Smooth muscle cell (in vitro differentiated cells): ENCODE data around the gene AADAC. TPM values are rescaled to one million over a fixed set of nuclear protein-coding genes. Genes with fewer than 3 reads are reported as not detected.

Experiments used
- DNase-seq: peaks from one replicate; lab custom pipeline; 2025; ENCODE audit not compliant: unreplicated experiment; lab: John Stamatoyannopoulos, UW
- H2AFZ ChIP-seq: fragments of 200-600 bp; sonication (generic); 2 replicates; pipeline ENCODE4 v1.6.0; 2016; ENCODE audit warnings: antibody characterized with exemption, low read depth, mild to moderate bottlenecking
- H3F3A ChIP-seq: fragments of 200-600 bp; sonication (generic); 2 replicates; pipeline ENCODE4 v1.6.0; 2017; ENCODE audit warnings: antibody characterized with exemption, low read depth
- H3K27ac ChIP-seq: fragments of 200-600 bp; sonication (generic); 2 replicates; pipeline ENCODE4 v1.5.1; 2016; ENCODE audit warnings: low read depth, mild to moderate bottlenecking
- H3K27me3 ChIP-seq: fragments of 200-600 bp; sonication (generic); 2 replicates; pipeline ENCODE4 v1.6.1; 2016; ENCODE audit warnings: low read depth, mild to moderate bottlenecking
- H3K36me3 ChIP-seq: fragments of 200-600 bp; sonication (generic); 2 replicates; pipeline ENCODE4 v1.5.1; 2016; ENCODE audit warnings: low read depth
- H3K4me1 ChIP-seq: fragments of 200-600 bp; sonication (generic); 2 replicates; pipeline ENCODE4 v1.5.1; 2016; ENCODE audit warnings: low read depth
- H3K4me2 ChIP-seq: fragments of 200-600 bp; sonication (generic); 2 replicates; pipeline ENCODE4 v1.6.0; 2016; ENCODE audit warnings: mild to moderate bottlenecking
- H3K4me3 ChIP-seq: fragments of 200-600 bp; sonication (generic); 2 replicates; pipeline ENCODE4 v1.5.1; 2016; ENCODE audit warnings: mild to moderate bottlenecking
- H3K79me2 ChIP-seq: fragments of 200-600 bp; sonication (generic); 2 replicates; pipeline ENCODE4 v1.6.0; 2016; ENCODE audit warnings: low read depth, mild to moderate bottlenecking
- H3K9ac ChIP-seq: fragments of 200-600 bp; sonication (generic); 2 replicates; pipeline ENCODE4 v1.6.0; 2016; ENCODE audit warnings: low read depth
- H3K9me3 ChIP-seq: fragments of 200-600 bp; sonication (generic); replicated peaks from 2 replicates; pipeline ENCODE4 v1.5.1; 2016; ENCODE audit warnings: low read depth
- H4K20me1 ChIP-seq: fragments of 200-600 bp; sonication (generic); 2 replicates; pipeline ENCODE4 v1.6.0; 2016; ENCODE audit warnings: low read depth
- CTCF ChIP-seq: fragments of 200-600 bp; sonication (generic); IDR thresholded peaks from 2 replicates; pipeline ENCODE4 v1.5.1; 2017; ENCODE audit warnings: borderline replicate concordance, mild to moderate bottlenecking, antibody characterized with exemption; ENCODE audit not compliant: insufficient read depth, poor library complexity, severe bottlenecking
- WGBS: methylation state at CpG from one replicate; pipeline ENCODE4 v1.1.7; 2016; ENCODE audit warnings: low lambda C conversion rate; 5-methylcytosine and 5-hydroxymethylcytosine counted together
- polyA plus RNA-seq: library from polyadenylated mRNA; unstranded; fragments of >200 nt; fragmentation: Nextera tagmentation; extraction: Ambion mirVana; gene quantifications from 2 replicates; pipeline ENCODE4 v1.2.1, GENCODE V29; 2016
- total RNA-seq: library from RNA; depleted of rRNA; stranded (reverse); fragments of >200 nt; gene quantifications from 2 replicates; pipeline ENCODE4 v1.2.3, GENCODE V29; 2014

The AADAC gene
- total and polyA plus RNA-seq, 2 experiments from 2014 or later = 0.54 to 0.67 TPM

DNA sequence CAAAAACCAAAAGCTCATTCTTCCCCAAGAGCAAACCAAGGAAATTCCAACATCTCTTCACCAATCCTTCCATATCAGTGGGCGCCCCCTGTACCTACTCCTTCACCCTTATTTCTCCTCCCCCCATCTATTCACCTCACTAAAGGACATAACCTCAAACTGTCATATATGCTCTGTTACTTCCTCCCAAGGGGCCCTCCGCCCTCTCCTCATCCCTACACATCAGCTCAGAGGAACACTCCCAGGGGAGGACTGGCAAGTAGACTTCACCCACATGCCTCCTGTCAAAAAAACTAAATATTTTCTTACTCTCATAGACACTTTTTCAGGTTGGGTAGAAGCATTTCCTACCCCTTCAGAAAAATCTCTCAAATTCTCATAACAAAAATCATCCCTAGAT, 2.4 kb upstream of the AADAC start:
- no peak for DNase-seq
- no peaks in the 10 kb centered on the region for H3K79me2 ChIP-seq
- no peaks in the 10 kb centered on the region for H3K9me3 ChIP-seq
- H3F3A ChIP-seq = no peaks in the 10 kb centered on the region
- H3K4me2 ChIP-seq = no peak overlapping the region
- H4K20me1 ChIP-seq = no peaks in the 10 kb centered on the region
- no peak for TF ChIP-seq CTCF
- H3K27me3 ChIP-seq = no peaks in the 10 kb centered on the region
- H3K4me3 ChIP-seq = no peak overlapping the region
- no peaks in the 10 kb centered on the region for H3K36me3 ChIP-seq
- H2AFZ ChIP-seq = no peak overlapping the region
- WGBS = 97% methylated on average over 2 of the region's 2 CpGs
- no peak overlapping the region for H3K9ac ChIP-seq
- no peak overlapping the region for H3K27ac ChIP-seq
- H3K4me1 ChIP-seq = no peaks in the 10 kb centered on the region

- no peaks in the 10 kb centered on the region for H4K20me1 ChIP-seq
- no peak for TF ChIP-seq CTCF
- no peaks in the 10 kb centered on the region for H3K36me3 ChIP-seq
- no peaks in the 10 kb centered on the region for H3K27me3 ChIP-seq
- WGBS = 95% methylated on average over 3 of the region's 3 CpGs
- H3K4me1 ChIP-seq = no peaks in the 10 kb centered on the region
- H3K9me3 ChIP-seq = no peaks in the 10 kb centered on the region
- no peak overlapping the region for H3K4me2 ChIP-seq
- H2AFZ ChIP-seq = no peak overlapping the region
- no peak overlapping the region for H3K27ac ChIP-seq
- H3K79me2 ChIP-seq = no peaks in the 10 kb centered on the region
- H3K4me3 ChIP-seq = no peak overlapping the region
- DNase-seq = no peak
- H3K9ac ChIP-seq = no peak overlapping the region
- no peaks in the 10 kb centered on the region for H3F3A ChIP-seq
Measured at GRCh38 chr3:151814588-151814987, 672 bp downstream of the AADAC start.

- no peaks in the 10 kb centered on the region for H3K4me1 ChIP-seq
- no peak overlapping the region for H3K9ac ChIP-seq
- TF ChIP-seq CTCF = no peak
- H3K9me3 ChIP-seq = no peaks in the 10 kb centered on the region
- no peak for DNase-seq
- H3K79me2 ChIP-seq = no peaks in the 10 kb centered on the region
- H3K4me2 ChIP-seq = no peak overlapping the region
- H3K27me3 ChIP-seq = no peaks in the 10 kb centered on the region
- H3K4me3 ChIP-seq = no peak overlapping the region
- H4K20me1 ChIP-seq = no peaks in the 10 kb centered on the region
- H3K27ac ChIP-seq = peak overlapping the region; percentile 45
- no peak overlapping the region for H2AFZ ChIP-seq
- H3F3A ChIP-seq = no peaks in the 10 kb centered on the region
- no peaks in the 10 kb centered on the region for H3K36me3 ChIP-seq
- WGBS = 62% methylated on average over 3 of the region's 3 CpGs
Measured at GRCh38 chr3:151816091-151816604, 2.2 kb downstream of the AADAC start.

- H3K4me2 ChIP-seq = no peak overlapping the region
- 98% methylated on average over 5 of the region's 5 CpGs for WGBS
- H3K4me1 ChIP-seq = no peaks in the 10 kb centered on the region
- no peak overlapping the region for H2AFZ ChIP-seq
- H4K20me1 ChIP-seq = no peaks in the 10 kb centered on the region
- no peaks in the 10 kb centered on the region for H3K36me3 ChIP-seq
- H3K4me3 ChIP-seq = no peak overlapping the region
- no peak overlapping the region for H3K27ac ChIP-seq
- no peak for DNase-seq
- TF ChIP-seq CTCF = no peak
- no peak overlapping the region for H3K9ac ChIP-seq
- no peaks in the 10 kb centered on the region for H3K9me3 ChIP-seq
- no peaks in the 10 kb centered on the region for H3F3A ChIP-seq
- H3K79me2 ChIP-seq = no peaks in the 10 kb centered on the region
- H3K27me3 ChIP-seq = no peaks in the 10 kb centered on the region
Measured at GRCh38 chr3:151817473-151817872, 3.6 kb downstream of the AADAC start.
